GM08714 (cell line): Measurements from ENCODE around the gene DTX1.

Source experiments
- H3K4me3 ChIP-seq: fragments of 200-500 bp; sonication (Bioruptor generic); 2 replicates; pipeline ENCODE4 v1.5.1; 2014; ENCODE audit warnings: mild to moderate bottlenecking, low read length, inconsistent platforms
- ZNF274 ChIP-seq: IDR thresholded peaks from 2 replicates; pipeline ENCODE4 v1.6.1; 2012; ENCODE audit warnings: mild to moderate bottlenecking, low read depth, low read length

DTX1 gene

DNA sequence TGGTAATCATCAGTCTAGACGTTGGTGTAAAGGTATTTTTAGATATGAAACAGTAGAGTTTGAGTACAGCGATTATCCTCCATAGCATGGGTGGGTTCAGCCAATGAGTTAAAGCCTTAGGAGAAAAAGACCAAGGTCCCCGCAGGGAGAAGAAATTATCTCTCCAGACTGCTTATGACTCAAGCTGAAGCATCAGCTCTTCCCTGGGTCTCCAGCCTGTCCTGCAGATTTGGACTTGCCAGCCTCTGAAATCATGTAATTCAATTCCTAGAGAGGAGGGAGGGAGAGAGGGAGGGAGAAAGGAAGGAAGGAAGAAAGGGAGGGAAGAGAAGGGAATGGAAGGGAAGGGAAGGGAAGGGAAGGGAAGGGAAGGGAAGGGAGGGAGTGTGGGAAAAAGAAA is 12.0 kb upstream of the DTX1 start:
- H3K4me3 ChIP-seq, result no peak overlapping the region
- no peak for TF ChIP-seq ZNF274

- no peak overlapping the region for H3K4me3 ChIP-seq
- TF ChIP-seq ZNF274, result no peak
Measured at GRCh38 chr12:113048716-113049127, 7.8 kb upstream of the DTX1 start.

- no peak for TF ChIP-seq ZNF274
- no peak overlapping the region for H3K4me3 ChIP-seq
Measured at GRCh38 chr12:113049976-113050742, 6.4 kb upstream of the DTX1 start.

- TF ChIP-seq ZNF274, result no peak
- no peak overlapping the region for H3K4me3 ChIP-seq
Measured at GRCh38 chr12:113050795-113051194, 5.7 kb upstream of the DTX1 start.

DNA sequence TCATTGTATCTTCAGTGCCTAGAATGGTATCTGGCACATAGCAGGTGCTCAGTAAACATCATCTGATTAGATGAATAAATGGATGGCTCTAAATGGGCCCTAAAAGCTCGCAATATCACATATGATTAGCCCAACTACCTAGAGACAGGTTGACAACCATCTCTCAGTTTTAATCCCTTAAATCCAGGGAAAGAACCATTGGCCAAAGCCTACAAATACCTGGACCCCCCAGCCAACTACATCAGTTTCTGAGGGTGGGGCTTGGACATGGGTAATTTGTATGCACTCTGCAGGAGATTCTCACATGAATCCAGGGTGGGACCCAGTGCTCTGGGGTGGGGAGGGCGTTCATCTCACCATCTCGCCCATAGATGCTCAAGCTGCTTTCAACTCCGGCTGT is 4.8 kb upstream of the DTX1 start:
- no peak overlapping the region for H3K4me3 ChIP-seq
- TF ChIP-seq ZNF274, result no peak

DNA sequence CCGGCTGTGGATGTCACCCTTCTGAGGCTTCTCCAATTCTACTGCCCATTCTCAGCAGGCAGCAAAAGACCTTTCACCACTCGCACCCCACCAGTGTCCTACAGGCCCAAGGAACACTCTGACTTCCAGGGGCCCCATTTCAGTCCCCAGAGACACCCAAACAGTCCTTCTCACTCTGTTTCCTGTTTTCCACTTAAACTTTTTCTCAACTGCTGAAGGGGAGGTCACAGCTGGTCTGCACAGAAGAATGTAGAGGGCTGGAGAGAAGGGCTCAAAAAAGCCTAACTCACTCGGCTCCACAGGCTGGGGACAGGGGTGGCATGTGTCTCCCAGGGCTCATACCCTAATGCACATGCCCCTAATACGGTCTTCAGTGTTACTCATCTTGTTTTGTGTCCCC is 4.2 kb upstream of the DTX1 start:
- no peak for TF ChIP-seq ZNF274

GRCh38 chr12:113054948-113055486 is 1.5 kb upstream of the DTX1 start:
- TF ChIP-seq ZNF274, result no peak
- no peak overlapping the region for H3K4me3 ChIP-seq

More for the DNA sequence above, 4.2 kb upstream of the DTX1 start:
- no peak overlapping the region for H3K4me3 ChIP-seq

- no peak overlapping the region for H3K4me3 ChIP-seq
- TF ChIP-seq ZNF274, result no peak
Measured at GRCh38 chr12:113055594-113056380, 743 bp upstream of the DTX1 start.

- H3K4me3 ChIP-seq, result no peak overlapping the region; the same call in 1 of the 2 replicates
Measured at GRCh38 chr12:113056381-113056630, 224 bp upstream of the DTX1 start.

GRCh38 chr12:113057565-113058485 is 1.3 kb downstream of the DTX1 start:
- TF ChIP-seq ZNF274, result no peak
- H3K4me3 ChIP-seq, result no peak overlapping the region; the same call in 1 of the 2 replicates

More at GRCh38 chr12:113056381-113056630, 224 bp upstream of the DTX1 start:
- no peak for TF ChIP-seq ZNF274

DNA sequence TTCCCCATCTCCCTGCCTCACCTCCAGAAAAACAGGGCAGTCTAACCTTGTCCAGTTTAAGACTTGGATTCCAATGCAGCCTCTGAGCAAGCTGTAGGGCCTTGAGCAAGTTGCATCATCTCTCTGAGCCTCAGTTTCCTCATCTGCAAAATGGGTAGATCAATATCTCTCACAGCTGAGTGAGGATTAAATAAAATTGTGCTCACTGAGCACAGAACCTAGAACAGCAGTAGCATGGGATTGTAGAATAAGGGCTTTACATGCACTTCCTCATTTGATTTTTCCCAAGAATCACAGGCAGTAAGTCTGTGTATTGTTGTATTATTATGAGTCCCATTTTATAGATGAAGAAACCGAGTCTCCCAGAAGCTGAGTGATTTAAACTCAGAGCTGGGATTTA is 2.0 kb downstream of the DTX1 start:
- H3K4me3 ChIP-seq, result no peak overlapping the region
- no peak for TF ChIP-seq ZNF274

DNA sequence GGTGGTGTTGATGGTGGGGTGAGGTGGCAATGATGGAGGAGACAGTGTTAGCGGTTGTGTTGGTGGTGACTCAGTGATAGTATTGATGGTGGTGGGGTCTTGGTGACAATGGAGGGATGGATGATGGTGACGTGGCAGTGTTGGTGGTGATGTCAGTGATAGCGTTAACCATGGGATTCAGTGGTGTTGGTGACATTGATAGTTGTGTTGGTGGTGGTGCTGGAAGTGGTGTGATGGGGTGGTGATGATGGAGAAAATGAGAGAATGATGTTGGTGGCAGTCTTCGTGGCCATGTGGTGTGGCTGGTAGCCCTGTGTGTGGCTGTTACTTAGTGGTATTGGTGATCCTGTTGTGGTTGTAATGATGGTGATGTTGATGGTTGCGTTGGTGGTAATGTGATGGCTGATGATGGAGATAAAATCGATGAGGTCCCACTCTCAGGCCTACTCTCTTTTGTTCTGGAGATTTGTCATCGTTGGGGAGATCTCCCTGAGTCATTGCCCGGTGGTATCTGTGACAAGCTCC is 2.6 kb downstream of the DTX1 start:
- no peak overlapping the region for H3K4me3 ChIP-seq

DNA sequence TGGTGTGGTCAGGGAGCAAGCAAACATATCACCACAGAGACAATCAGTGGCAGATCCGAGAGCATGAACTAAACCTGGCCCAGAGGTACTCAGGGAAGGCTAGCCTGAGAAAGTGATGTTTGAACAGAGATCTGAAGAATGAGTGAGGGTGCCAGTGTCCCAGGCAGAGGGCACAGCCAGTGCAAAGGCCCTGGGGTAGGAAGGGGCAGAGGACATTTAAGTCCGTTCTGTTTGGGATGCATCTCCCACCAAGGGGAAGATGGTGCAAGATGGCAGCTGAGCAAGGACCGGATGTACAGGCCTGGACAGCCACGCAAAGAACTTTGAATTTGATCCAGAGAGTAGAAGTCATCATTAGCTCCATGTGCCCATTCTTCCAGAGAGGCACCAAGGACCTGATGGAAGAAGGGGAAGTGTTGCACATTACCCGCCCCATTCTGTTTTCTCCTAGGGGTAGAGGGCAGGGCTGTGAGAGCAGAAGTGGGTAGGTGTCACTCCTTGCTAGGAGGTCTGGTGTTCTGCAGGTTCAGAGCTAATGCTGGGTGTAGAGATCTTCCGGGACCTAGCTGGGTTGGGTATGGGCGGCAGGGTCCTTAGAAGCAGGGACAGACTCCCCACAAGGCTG is 3.9 kb downstream of the DTX1 start:
- no peak overlapping the region for H3K4me3 ChIP-seq
- TF ChIP-seq ZNF274, result no peak

More for the DNA sequence above, 2.6 kb downstream of the DTX1 start:
- TF ChIP-seq ZNF274, result no peak

- TF ChIP-seq ZNF274, result no peak
- no peak overlapping the region for H3K4me3 ChIP-seq
Measured at GRCh38 chr12:113061061-113061694, 4.6 kb downstream of the DTX1 start.
